ENCODE results near the gene ROPN1.

Gene ROPN1

DNA sequence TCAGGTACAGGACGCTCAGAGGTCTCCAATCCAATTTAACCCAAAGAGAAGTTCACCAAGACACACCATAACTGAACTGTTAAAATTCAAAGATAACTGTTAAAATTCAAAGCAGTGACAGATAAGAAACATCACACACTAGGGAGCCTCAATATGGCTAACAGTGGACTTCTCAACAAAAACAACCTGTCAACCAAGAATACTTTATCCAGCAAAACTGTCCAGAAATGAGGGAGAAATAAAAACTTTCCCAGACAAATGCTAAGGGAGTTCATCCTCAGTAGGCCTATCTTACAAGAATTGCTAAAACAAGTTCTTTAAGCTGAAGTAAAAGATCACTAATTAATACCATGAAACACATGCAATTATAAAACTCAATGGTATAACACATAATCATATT lies 71.5 kb downstream of the ROPN1 start:
- DNase-seq (ENCODE audit: low spot score) (no peak), ATAC-seq (ENCODE audit: low read depth) (no peak)
- Histone ChIP-seq H3K4me3 (ENCODE audit: severe bottlenecking) (no peak overlapping the region), H3K4me1 (ENCODE audit: insufficient read depth, poor library complexity, severe bottlenecking) (no peaks in the 10 kb centered on the region), H3K36me3 (ENCODE audit: low read depth) (peaks cover 59% of the 10 kb centered on the region), H3K9me3 (ENCODE audit: severe bottlenecking) (peaks cover 2% of the 10 kb centered on the region), H3K27me3 (ENCODE audit: insufficient read depth, poor library complexity, severe bottlenecking) (no peaks in the 10 kb centered on the region), H3K27ac (ENCODE audit: poor library complexity, severe bottlenecking) (no peak overlapping the region)
- TF ChIP-seq, protein P1, sequence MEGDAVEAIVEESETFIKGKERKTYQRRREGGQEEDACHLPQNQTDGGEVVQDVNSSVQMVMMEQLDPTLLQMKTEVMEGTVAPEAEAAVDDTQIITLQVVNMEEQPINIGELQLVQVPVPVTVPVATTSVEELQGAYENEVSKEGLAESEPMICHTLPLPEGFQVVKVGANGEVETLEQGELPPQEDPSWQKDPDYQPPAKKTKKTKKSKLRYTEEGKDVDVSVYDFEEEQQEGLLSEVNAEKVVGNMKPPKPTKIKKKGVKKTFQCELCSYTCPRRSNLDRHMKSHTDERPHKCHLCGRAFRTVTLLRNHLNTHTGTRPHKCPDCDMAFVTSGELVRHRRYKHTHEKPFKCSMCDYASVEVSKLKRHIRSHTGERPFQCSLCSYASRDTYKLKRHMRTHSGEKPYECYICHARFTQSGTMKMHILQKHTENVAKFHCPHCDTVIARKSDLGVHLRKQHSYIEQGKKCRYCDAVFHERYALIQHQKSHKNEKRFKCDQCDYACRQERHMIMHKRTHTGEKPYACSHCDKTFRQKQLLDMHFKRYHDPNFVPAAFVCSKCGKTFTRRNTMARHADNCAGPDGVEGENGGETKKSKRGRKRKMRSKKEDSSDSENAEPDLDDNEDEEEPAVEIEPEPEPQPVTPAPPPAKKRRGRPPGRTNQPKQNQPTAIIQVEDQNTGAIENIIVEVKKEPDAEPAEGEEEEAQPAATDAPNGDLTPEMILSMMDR (IDR thresholded peaks at IDR 0.05; ENCODE audit: poor library complexity, severe bottlenecking), result no peak

DNA sequence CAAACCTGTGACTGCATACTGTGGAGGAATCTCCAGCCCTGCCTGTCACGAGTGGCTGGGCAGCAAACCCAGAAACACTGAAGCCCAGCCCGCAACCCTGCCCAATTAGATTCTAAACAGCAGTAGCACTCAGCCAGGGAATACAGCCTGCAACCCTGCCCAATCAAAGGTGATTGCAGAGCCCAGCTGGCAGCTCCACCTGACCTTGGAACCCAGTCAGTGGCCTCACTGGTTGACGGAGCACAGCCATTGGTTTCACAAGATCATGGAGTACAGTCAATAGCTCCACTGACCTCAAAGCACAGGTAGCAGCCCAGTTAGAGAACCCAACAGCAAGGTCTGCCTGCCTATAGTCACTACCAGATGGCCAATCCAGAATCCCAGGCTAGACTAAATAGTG lies 72.6 kb downstream of the ROPN1 start:
- no peak overlapping the region for H3K4me3 ChIP-seq (ENCODE audit: severe bottlenecking)
- no peak overlapping the region for H3K27ac ChIP-seq (ENCODE audit: poor library complexity, severe bottlenecking)
- peaks cover 2% of the 10 kb centered on the region for H3K9me3 ChIP-seq (ENCODE audit: severe bottlenecking)
- ATAC-seq (ENCODE audit: low read depth) (no peak), DNase-seq (ENCODE audit: low spot score) (no peak)
- H3K4me1 ChIP-seq (ENCODE audit: insufficient read depth, poor library complexity, severe bottlenecking), result no peaks in the 10 kb centered on the region
- TF ChIP-seq, protein P1 (IDR thresholded peaks at IDR 0.05; ENCODE audit: poor library complexity, severe bottlenecking), result no peak
- no peaks in the 10 kb centered on the region for H3K27me3 ChIP-seq (ENCODE audit: insufficient read depth, poor library complexity, severe bottlenecking)
- peaks cover 59% of the 10 kb centered on the region for H3K36me3 ChIP-seq (ENCODE audit: low read depth)
